ENCODE results near the gene SIN3B. TPM values are rescaled to one million over a fixed set of nuclear protein-coding genes. Genes with fewer than 3 reads are reported as not detected.

The SIN3B gene
- total and polyA plus RNA-seq, 2 donors (not counting 1 experiment from before 2014, with no cell fraction given) = 118 to 138 TPM

DNA sequence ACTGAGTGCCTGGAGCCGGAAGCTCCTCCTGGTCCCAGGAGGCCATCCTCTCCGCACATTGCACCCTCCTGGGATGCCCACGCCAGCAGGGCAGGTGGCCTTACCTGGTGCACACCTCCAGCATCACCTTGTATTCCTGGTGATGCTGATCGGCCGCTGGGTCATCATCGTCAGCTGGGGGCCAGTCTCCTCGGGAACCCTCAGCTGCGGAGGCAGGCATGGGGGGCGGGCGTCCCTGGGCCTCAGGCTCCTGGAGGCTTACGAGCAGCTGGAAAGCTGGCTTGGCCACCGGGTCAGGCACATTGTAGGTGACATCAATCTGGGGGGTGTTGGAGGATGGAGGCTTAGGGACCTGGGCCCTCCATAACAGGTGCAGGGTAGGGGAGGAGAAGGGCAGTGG lies 73.3 kb downstream of the SIN3B start:
- Mint-ChIP-seq H3K27me3 (no peaks in the 10 kb centered on the region), H3K4me3 (no peak overlapping the region), H3K4me1 (peaks cover 7% of the 10 kb centered on the region), H3K27ac (no peak overlapping the region), H3K9me3 (ENCODE audit: insufficient read depth) (peaks cover 2% of the 10 kb centered on the region)
- DNase-seq (no peak), ATAC-seq (ENCODE audit: low read depth) (no peak)
- Histone ChIP-seq H3K27ac (ENCODE audit: low read length in 2 of 2) (no peak overlapping the region), H2AFZ (ENCODE audit: insufficient read depth, low read depth, low read length, poor library complexity, severe bottlenecking) (no peak overlapping the region), H3K9ac (ENCODE audit: low read length) (no peak overlapping the region), H3K36me3 (replicated peaks in 1 of 2; ENCODE audit: control extremely low read depth in 1 of 2, control insufficient read depth in 1 of 2, extremely low read depth in 1 of 2, insufficient read depth in 2 of 2, low read length in 1 of 2) (no peaks in the 10 kb centered on the region), H4K20me1 (ENCODE audit: control insufficient read depth, insufficient read depth, low read length, poor library complexity, severe bottlenecking) (no peaks in the 10 kb centered on the region), H3K4me3 (ENCODE audit: control extremely low read depth in 1 of 5, extremely low read depth in 1 of 5, insufficient read depth in 1 of 5, low read depth in 2 of 5, low read length in 4 of 5) (no peak overlapping the region), H3K4me2 (replicated peaks; ENCODE audit: low read depth, low read length, poor library complexity, severe bottlenecking) (no peak overlapping the region), H3K9me3 (ENCODE audit: control extremely low read depth in 1 of 3, control insufficient read depth in 2 of 3, insufficient read depth in 1 of 3, low read length in 2 of 3) (peaks cover 0 to 6% (median 0%) of the 10 kb centered on the region in 3 donors), H3K27me3 (replicated peaks in 1 of 4; ENCODE audit: control extremely low read depth in 1 of 4, control insufficient read depth in 3 of 4, insufficient read depth in 4 of 4, low read length in 3 of 4) (peaks cover 0 to 4% (median 0%) of the 10 kb centered on the region in 4 experiments), H3K4me1 (ENCODE audit: control insufficient read depth in 2 of 2, insufficient read depth in 2 of 2, low read length in 2 of 2) (peaks cover 3 to 17% of the 10 kb centered on the region in 2 donors), H3K79me2 (ENCODE audit: control insufficient read depth, insufficient read depth, low read length) (no peaks in the 10 kb centered on the region)
- POLR2A ChIA-PET = no interaction called here
- intact Hi-C loops (cut with micrococcal nuclease) = no loop called here
- TF ChIP-seq EZH2 (IDR thresholded peaks at IDR 0.05; ENCODE audit: borderline replicate concordance, insufficient read depth, low read depth, low read length, poor library complexity, severe bottlenecking) = no peak
- TF ChIP-seq, protein P1, sequence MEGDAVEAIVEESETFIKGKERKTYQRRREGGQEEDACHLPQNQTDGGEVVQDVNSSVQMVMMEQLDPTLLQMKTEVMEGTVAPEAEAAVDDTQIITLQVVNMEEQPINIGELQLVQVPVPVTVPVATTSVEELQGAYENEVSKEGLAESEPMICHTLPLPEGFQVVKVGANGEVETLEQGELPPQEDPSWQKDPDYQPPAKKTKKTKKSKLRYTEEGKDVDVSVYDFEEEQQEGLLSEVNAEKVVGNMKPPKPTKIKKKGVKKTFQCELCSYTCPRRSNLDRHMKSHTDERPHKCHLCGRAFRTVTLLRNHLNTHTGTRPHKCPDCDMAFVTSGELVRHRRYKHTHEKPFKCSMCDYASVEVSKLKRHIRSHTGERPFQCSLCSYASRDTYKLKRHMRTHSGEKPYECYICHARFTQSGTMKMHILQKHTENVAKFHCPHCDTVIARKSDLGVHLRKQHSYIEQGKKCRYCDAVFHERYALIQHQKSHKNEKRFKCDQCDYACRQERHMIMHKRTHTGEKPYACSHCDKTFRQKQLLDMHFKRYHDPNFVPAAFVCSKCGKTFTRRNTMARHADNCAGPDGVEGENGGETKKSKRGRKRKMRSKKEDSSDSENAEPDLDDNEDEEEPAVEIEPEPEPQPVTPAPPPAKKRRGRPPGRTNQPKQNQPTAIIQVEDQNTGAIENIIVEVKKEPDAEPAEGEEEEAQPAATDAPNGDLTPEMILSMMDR (IDR thresholded peaks at IDR 0.05) = no peak
- CTCF ChIA-PET = no interaction called here
- 93% methylated on average over 12 of the region's 12 CpGs for WGBS (ENCODE audit: insufficient coverage)

DNA sequence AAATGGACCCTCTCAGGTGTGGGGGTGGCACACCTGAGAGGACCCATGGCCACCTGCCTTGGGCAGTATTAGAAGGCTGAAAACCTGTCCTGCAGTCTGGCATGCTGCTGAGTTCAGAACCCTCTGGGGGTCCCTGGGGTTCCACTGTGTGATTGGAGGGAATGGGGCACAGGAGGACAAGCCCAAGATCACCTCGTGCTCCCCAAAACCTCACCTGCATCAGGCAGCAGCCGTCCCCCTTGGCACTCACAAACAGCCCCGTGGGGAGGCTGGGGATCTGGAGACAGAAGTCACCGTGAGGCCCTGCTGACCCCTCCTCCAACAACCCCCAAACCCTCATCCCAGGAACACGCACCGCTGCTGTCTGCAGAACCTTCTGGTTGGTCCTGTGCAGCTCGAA lies 74.1 kb downstream of the SIN3B start:
- no peaks in the 10 kb centered on the region for H3K27me3 Mint-ChIP-seq
- POLR2A ChIA-PET = no interaction called here
- Histone ChIP-seq H3K4me3 (ENCODE audit: control extremely low read depth in 1 of 5, extremely low read depth in 1 of 5, insufficient read depth in 1 of 5, low read depth in 2 of 5, low read length in 4 of 5) (no peak overlapping the region), H3K4me1 (ENCODE audit: control insufficient read depth in 2 of 2, insufficient read depth in 2 of 2, low read length in 2 of 2) (peaks cover 0 to 9% of the 10 kb centered on the region in 2 donors), H2AFZ (ENCODE audit: insufficient read depth, low read depth, low read length, poor library complexity, severe bottlenecking) (no peak overlapping the region), H3K27me3 (replicated peaks in 1 of 4; ENCODE audit: control extremely low read depth in 1 of 4, control insufficient read depth in 3 of 4, insufficient read depth in 4 of 4, low read length in 3 of 4) (peaks cover 0 to 2% (median 0%) of the 10 kb centered on the region in 4 experiments), H3K9ac (ENCODE audit: low read length) (no peak overlapping the region), H3K27ac (ENCODE audit: low read length in 2 of 2) (no peak overlapping the region), H3K9me3 (ENCODE audit: control extremely low read depth in 1 of 3, control insufficient read depth in 2 of 3, insufficient read depth in 1 of 3, low read length in 2 of 3) (peaks cover 0 to 6% (median 0%) of the 10 kb centered on the region in 3 donors), H3K4me2 (replicated peaks; ENCODE audit: low read depth, low read length, poor library complexity, severe bottlenecking) (no peak overlapping the region), H3K79me2 (ENCODE audit: control insufficient read depth, insufficient read depth, low read length) (no peaks in the 10 kb centered on the region), H3K36me3 (replicated peaks in 1 of 2; ENCODE audit: control extremely low read depth in 1 of 2, control insufficient read depth in 1 of 2, extremely low read depth in 1 of 2, insufficient read depth in 2 of 2, low read length in 1 of 2) (no peaks in the 10 kb centered on the region), H4K20me1 (ENCODE audit: control insufficient read depth, insufficient read depth, low read length, poor library complexity, severe bottlenecking) (no peaks in the 10 kb centered on the region)
- peaks cover 6% of the 10 kb centered on the region for H3K4me1 Mint-ChIP-seq
- H3K27ac Mint-ChIP-seq = no peak overlapping the region
- TF ChIP-seq, protein P1 (IDR thresholded peaks at IDR 0.05) = no peak
- no peak for TF ChIP-seq EZH2 (IDR thresholded peaks at IDR 0.05; ENCODE audit: borderline replicate concordance, insufficient read depth, low read depth, low read length, poor library complexity, severe bottlenecking)
- H3K4me3 Mint-ChIP-seq = no peak overlapping the region
- 84% methylated on average over 7 of the region's 7 CpGs for WGBS (ENCODE audit: insufficient coverage)
- CTCF ChIA-PET = no interaction called here
- DNase-seq (no peak), ATAC-seq (ENCODE audit: low read depth) (no peak)
- intact Hi-C loops (cut with micrococcal nuclease) = no loop called here
- H3K9me3 Mint-ChIP-seq (ENCODE audit: insufficient read depth) = peaks cover 2% of the 10 kb centered on the region

Measured in B cell (primary cell).